IMR-90 (cell line): ENCODE measurements around the gene GPLD1. TPM values are rescaled to one million over a fixed set of nuclear protein-coding genes. Genes with fewer than 3 reads are reported as not detected.
A peak's percentile ranks its signal among the peaks of the same experiment; 100 is the strongest.

Source experiments
- ATAC-seq: fragments of 200-7000 bp; cut with Tn5 transposase; 2 replicates; pipeline ENCODE4 v1.9.1; 2020; ENCODE audit warnings: low read depth, mild to moderate bottlenecking, moderate library complexity
- BruUV-seq: library from RNA; stranded (reverse); fragments of 400-500 nt; replicated peaks from 2 replicates; lab custom pipeline; 2021; lab: Mats Ljungman, UMichigan
- CTCF ChIA-PET: fragments of 300-600 bp; formaldehyde crosslinking; extraction: SDS; loops from one replicate; lab custom pipeline; 2021; ENCODE audit warnings: antibody characterized with exemption; lab: Yijun Ruan, JAX
- POLR2A ChIA-PET: fragments of 300-600 bp; sonication (Branson Sonifier 250); formaldehyde crosslinking; loops from one replicate; lab custom pipeline; 2022; ENCODE audit warnings: antibody characterized with exemption; ENCODE audit not compliant: unreplicated experiment; lab: Charles Lee
- DNase-seq: peaks from one replicate; pipeline ENCODE4 v3.0.0; 2013
- H2AFZ ChIP-seq: replicated peaks from 2 replicates; pipeline ENCODE3; 2013; ENCODE audit warnings: low read length, mild to moderate bottlenecking; ENCODE audit not compliant: poor library complexity
- H2AK5ac ChIP-seq: 2 replicates; pipeline ENCODE4 v1.6.1; 2013; ENCODE audit warnings: low read depth, low read length, inconsistent platforms
- H2AK9ac ChIP-seq: replicated peaks from 2 replicates; pipeline ENCODE3; 2013; ENCODE audit warnings: mild to moderate bottlenecking, low read depth, low read length, moderate library complexity; ENCODE audit not compliant: poor library complexity
- H2BK120ac ChIP-seq: 2 replicates; pipeline ENCODE4 v1.6.1; 2013; ENCODE audit warnings: low read depth, low read length, inconsistent platforms
- H2BK15ac ChIP-seq: 3 replicates; pipeline ENCODE4 v1.6.1; 2013; ENCODE audit warnings: low read depth, low read length, inconsistent platforms
- H2BK20ac ChIP-seq: 2 replicates; pipeline ENCODE4 v1.6.1; 2013; ENCODE audit warnings: low read depth, mild to moderate bottlenecking, inconsistent platforms, low read length, moderate library complexity
- H2BK5ac ChIP-seq: 2 replicates; pipeline ENCODE4 v1.6.1; 2013; ENCODE audit warnings: mild to moderate bottlenecking, low read depth, low read length, inconsistent platforms; ENCODE audit not compliant: poor library complexity, severe bottlenecking
- H3K14ac ChIP-seq: replicated peaks from 2 replicates; pipeline ENCODE4 v1.6.1; 2013; ENCODE audit warnings: low read depth, low read length, inconsistent platforms
- H3K18ac ChIP-seq: 2 replicates; pipeline ENCODE4 v1.6.1; 2013; ENCODE audit warnings: low read depth, low read length, control low read depth
- H3K23ac ChIP-seq: 2 replicates; pipeline ENCODE4 v1.6.1; 2013; ENCODE audit warnings: low read depth, low read length, inconsistent platforms
- H3K27ac ChIP-seq: 2 replicates; pipeline ENCODE4 v1.5.1; 2013; ENCODE audit warnings: mild to moderate bottlenecking, control low read depth, low read length; ENCODE audit not compliant: insufficient read depth
- H3K27me3 ChIP-seq: 2 replicates; pipeline ENCODE4 v1.6.1; 2013; ENCODE audit warnings: low read length; ENCODE audit not compliant: control insufficient read depth, insufficient read depth
- H3K36me3 ChIP-seq: 2 replicates; pipeline ENCODE4 v1.6.1; 2013; ENCODE audit warnings: low read length, mixed read lengths; ENCODE audit not compliant: control insufficient read depth, insufficient read depth
- H3K4ac ChIP-seq: 2 replicates; pipeline ENCODE4 v1.6.1; 2013; ENCODE audit warnings: low read depth, low read length, inconsistent platforms
- H3K4me1 ChIP-seq: 2 replicates; pipeline ENCODE4 v1.6.1; 2013; ENCODE audit warnings: low read length, mixed read lengths; ENCODE audit not compliant: control insufficient read depth, insufficient read depth
- H3K4me2 ChIP-seq: 2 replicates; pipeline ENCODE4 v1.6.1; 2013; ENCODE audit warnings: low read depth, mild to moderate bottlenecking, control low read depth, low read length, moderate library complexity
- H3K4me3 ChIP-seq: 2 replicates; pipeline ENCODE4 v1.5.1; 2013; ENCODE audit warnings: low read depth, mild to moderate bottlenecking, control low read depth, low read length, moderate library complexity; ENCODE audit not compliant: insufficient read depth
- H3K56ac ChIP-seq: 2 replicates; pipeline ENCODE4 v1.6.1; 2013; ENCODE audit warnings: low read length, inconsistent platforms; ENCODE audit not compliant: insufficient read depth; ENCODE audit errors: extremely low read depth
- H3K79me1 ChIP-seq, 2 experiments: 2 replicates each; pipeline ENCODE4 v1.6.1; 2013; ENCODE audit warnings: low read length in 2 of 2, inconsistent platforms in 1 of 2, low read depth in 1 of 2
- H3K9ac ChIP-seq: 2 replicates; pipeline ENCODE4 v1.6.1; 2013; ENCODE audit warnings: low read depth, low read length, control low read depth
- H3K9me1 ChIP-seq: 2 replicates; pipeline ENCODE4 v1.6.1; 2013; ENCODE audit warnings: low read length, inconsistent platforms; ENCODE audit not compliant: insufficient read depth
- H3K9me3 ChIP-seq: 2 replicates; pipeline ENCODE4 v1.6.1; 2013; ENCODE audit warnings: low read length; ENCODE audit not compliant: control insufficient read depth, insufficient read depth
- H4K20me1 ChIP-seq: 2 replicates; pipeline ENCODE4 v1.6.1; 2013; ENCODE audit warnings: low read length, inconsistent platforms; ENCODE audit not compliant: insufficient read depth
- H4K5ac ChIP-seq: 2 replicates; pipeline ENCODE4 v1.6.1; 2013; ENCODE audit warnings: mild to moderate bottlenecking, low read depth, low read length, control low read depth
- H4K8ac ChIP-seq, 2 experiments: 2 replicates each; pipeline ENCODE4 v1.6.1; 2013; ENCODE audit warnings: low read depth in 2 of 2, low read length in 2 of 2, control low read depth in 1 of 2, inconsistent platforms in 1 of 2
- H4K91ac ChIP-seq: 2 replicates; pipeline ENCODE4 v1.6.1; 2013; ENCODE audit warnings: low read depth, low read length, inconsistent platforms; ENCODE audit not compliant: insufficient read depth
- CHD1 ChIP-seq: IDR thresholded peaks from 2 replicates; pipeline ENCODE4 v1.6.1; 2012; ENCODE audit warnings: low read depth, low read length, improper control_type of control experiment
- MXI1 ChIP-seq: IDR thresholded peaks from 2 replicates; pipeline ENCODE4 v1.6.1; 2012; ENCODE audit warnings: low read depth, mild to moderate bottlenecking, low read length, moderate library complexity, borderline replicate concordance
- RAD21 ChIP-seq: IDR thresholded peaks from 2 replicates; pipeline ENCODE4 v1.6.1; 2012; ENCODE audit warnings: low read length, improper control_type of control experiment
- WGBS, 2 experiments: methylation state at CpG; one replicate each; pipeline versions ENCODE4 v1.1.5 to v1.1.7; 2013; ENCODE audit warnings: missing lambda C conversion rate in 2 of 2; ENCODE audit not compliant: insufficient read length in 1 of 2; ENCODE audit errors: extremely low coverage in 2 of 2; 5-methylcytosine and 5-hydroxymethylcytosine counted together
- dilution Hi-C: fragments of 300-500 bp; cut with HindIII; formaldehyde crosslinking; loops from one replicate; pipeline ENCODE4 v1.14.3; 2018; ENCODE audit warnings: low sequenced_read_pairs; ENCODE audit not compliant: unreplicated experiment
- in situ Hi-C: fragments of 300-500 bp; cut with MboI; formaldehyde crosslinking; loops from 3 replicates; pipeline ENCODE4 v1.14.3; 2019; ENCODE audit warnings: low sequenced_read_pairs, inconsistent platforms, mixed read lengths
- intact Hi-C: fragments of 100-400 bp; cut with micrococcal nuclease; formaldehyde crosslinking; loops from 2 replicates; pipeline ENCODE4 v1.10.0; 2022
- polyA plus RNA-seq, 3 experiments: library from polyadenylated mRNA; depleted of rRNA; stranded (reverse); fragments of >200 nt; gene quantifications; 2 replicates each; pipeline ENCODE4 v1.2.3, GENCODE V29; 2012; ENCODE audit warnings: low replicate concordance in 1 of 3
- total RNA-seq: library from RNA; depleted of rRNA; stranded (reverse); fragments of >200 nt; gene quantifications from 2 replicates; pipeline ENCODE4 v1.2.3, GENCODE V29; 2012
- TF ChIP-seq, protein P1 (sequence below): conservative IDR thresholded peaks from 2 replicates; pipeline ENCODE4 v1.5.1; 2012; ENCODE audit warnings: mild to moderate bottlenecking, low read depth, low read length, improper control_type of control experiment

The GPLD1 gene
- total and polyA plus RNA-seq, 2 of the 4 experiments (the other 2 are of a cell fraction) = 0.05 to 0.18 TPM

DNA sequence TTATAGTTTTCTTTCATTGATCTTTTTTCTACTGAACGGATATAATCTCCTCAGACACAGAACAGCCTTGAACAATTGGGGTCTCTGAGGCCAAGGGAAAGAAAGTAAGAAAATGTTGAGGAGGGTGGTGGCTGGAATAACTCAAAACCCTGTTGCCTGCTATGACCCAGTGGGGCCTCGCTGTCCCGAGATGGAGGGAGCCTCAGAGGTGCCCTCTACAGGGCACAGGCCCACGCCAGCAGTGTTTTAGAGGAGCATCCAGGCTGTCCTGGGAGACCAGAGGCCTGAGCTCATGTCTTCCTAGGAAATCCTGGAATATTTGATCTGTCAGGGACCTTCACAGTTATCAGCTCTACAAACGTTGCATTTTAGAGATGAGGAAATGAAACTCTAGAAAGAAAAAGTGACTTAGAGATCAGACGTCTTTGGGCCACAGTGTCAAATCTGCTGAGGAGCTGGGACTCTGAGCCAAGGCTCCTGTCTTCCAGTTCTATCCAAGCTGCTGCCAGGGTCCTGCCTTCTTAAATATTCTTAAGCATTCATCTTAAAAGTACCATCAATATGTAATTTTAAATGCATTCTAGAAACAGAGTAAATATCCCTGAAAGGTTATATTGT, 31.7 kb upstream of the GPLD1 start:
- H4K91ac ChIP-seq = no peak overlapping the region
- H2AK9ac ChIP-seq = no peak overlapping the region
- BruUV-seq = no TSS peak
- no peak overlapping the region for H3K4me2 ChIP-seq
- H3K27ac ChIP-seq = no peak overlapping the region
- H2BK15ac ChIP-seq = no peak overlapping the region
- no peak overlapping the region for H3K56ac ChIP-seq
- no peak overlapping the region for H3K9ac ChIP-seq
- no peak overlapping the region for H2AFZ ChIP-seq
- no peak overlapping the region for H2AK5ac ChIP-seq
- no peak overlapping the region for H4K5ac ChIP-seq
- CTCF ChIA-PET = interaction anchor here (0.6 to 1.2 kb wide), 8 partner anchors 11 to 161 kb away, joined by 3 to 6 read pairs (median 3); no protein-coding TSS in a partner anchor
- no peaks in the 10 kb centered on the region for H3K9me3 ChIP-seq
- H3K18ac ChIP-seq = no peak overlapping the region
- no peak overlapping the region for H3K14ac ChIP-seq
- no peak overlapping the region for H2BK120ac ChIP-seq
- POLR2A ChIA-PET = interaction anchor here (0.6 kb wide), 1 partner anchor 20 kb away, joined by 3 read pairs; no protein-coding TSS in a partner anchor
- ATAC-seq = peak; percentile 98
- no peak overlapping the region for H3K23ac ChIP-seq
- peaks cover 2% of the 10 kb centered on the region; the same call in 1 of the 2 replicates for H3K27me3 ChIP-seq
- no peaks in the 10 kb centered on the region for H3K36me3 ChIP-seq
- no peak overlapping the region for H2BK5ac ChIP-seq
- dilution Hi-C loops = no loop called here
- no peak overlapping the region for H3K4ac ChIP-seq
- H3K79me1 ChIP-seq = no peaks in the 10 kb centered on the region
- no peaks in the 10 kb centered on the region for H4K20me1 ChIP-seq
- no peak overlapping the region for H2BK20ac ChIP-seq
- peaks cover 7% of the 10 kb centered on the region; the same call in 1 of the 2 replicates for H3K9me1 ChIP-seq
- WGBS, 2 experiments = no CpG with 5 or more reads among the region's 6 CpGs
- TF ChIP-seq, protein P1, sequence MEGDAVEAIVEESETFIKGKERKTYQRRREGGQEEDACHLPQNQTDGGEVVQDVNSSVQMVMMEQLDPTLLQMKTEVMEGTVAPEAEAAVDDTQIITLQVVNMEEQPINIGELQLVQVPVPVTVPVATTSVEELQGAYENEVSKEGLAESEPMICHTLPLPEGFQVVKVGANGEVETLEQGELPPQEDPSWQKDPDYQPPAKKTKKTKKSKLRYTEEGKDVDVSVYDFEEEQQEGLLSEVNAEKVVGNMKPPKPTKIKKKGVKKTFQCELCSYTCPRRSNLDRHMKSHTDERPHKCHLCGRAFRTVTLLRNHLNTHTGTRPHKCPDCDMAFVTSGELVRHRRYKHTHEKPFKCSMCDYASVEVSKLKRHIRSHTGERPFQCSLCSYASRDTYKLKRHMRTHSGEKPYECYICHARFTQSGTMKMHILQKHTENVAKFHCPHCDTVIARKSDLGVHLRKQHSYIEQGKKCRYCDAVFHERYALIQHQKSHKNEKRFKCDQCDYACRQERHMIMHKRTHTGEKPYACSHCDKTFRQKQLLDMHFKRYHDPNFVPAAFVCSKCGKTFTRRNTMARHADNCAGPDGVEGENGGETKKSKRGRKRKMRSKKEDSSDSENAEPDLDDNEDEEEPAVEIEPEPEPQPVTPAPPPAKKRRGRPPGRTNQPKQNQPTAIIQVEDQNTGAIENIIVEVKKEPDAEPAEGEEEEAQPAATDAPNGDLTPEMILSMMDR = peak; percentile 52
- no peak for TF ChIP-seq MXI1
- TF ChIP-seq RAD21 = peak; percentile 39
- TF ChIP-seq CHD1 = no peak
- no peaks in the 10 kb centered on the region for H3K4me1 ChIP-seq
- DNase-seq = peak; percentile 19
- no peak overlapping the region for H4K8ac ChIP-seq
- intact Hi-C loops = loop anchor here (1.0 kb wide), 1 partner anchor 90 kb away; no protein-coding TSS in a partner anchor
- in situ Hi-C loops = no loop called here
- H3K4me3 ChIP-seq = no peak overlapping the region
